NT2/D1 (cell line): ENCODE measurements around the gene MYPN.
A peak's percentile ranks its signal among the peaks of the same experiment; 100 is the strongest.
"Not testable (repeated sequence)": the region's sequence is repeated elsewhere in the genome, so short reads cannot be mapped to it uniquely, and the experiment has no call there.

Experiments
- DNase-seq: peaks from one replicate; pipeline ENCODE4 v3.0.0-alpha.2; 2011; ENCODE audit warnings: low read depth, low spot score
- H3K27me3 ChIP-seq: 2 replicates; pipeline ENCODE4 v1.6.0; 2011; ENCODE audit warnings: mild to moderate bottlenecking; ENCODE audit not compliant: insufficient read length, insufficient read depth
- H3K36me3 ChIP-seq: 2 replicates; pipeline ENCODE4 v1.6.1; 2011; ENCODE audit warnings: mild to moderate bottlenecking, low read length, mixed read lengths; ENCODE audit not compliant: insufficient read depth, insufficient read length
- H3K4me1 ChIP-seq: 2 replicates; pipeline ENCODE4 v1.5.1; 2011; ENCODE audit not compliant: insufficient read depth, insufficient read length
- H3K4me3 ChIP-seq: 2 replicates; pipeline ENCODE4 v1.5.1; 2011; ENCODE audit warnings: low read depth; ENCODE audit not compliant: insufficient read length
- H3K9ac ChIP-seq: 2 replicates; pipeline ENCODE4 v1.6.0; 2011; ENCODE audit warnings: low read depth; ENCODE audit not compliant: insufficient read length
- H3K9me3 ChIP-seq: 2 replicates; pipeline ENCODE4 v1.5.1; 2011; ENCODE audit warnings: mild to moderate bottlenecking, low read length; ENCODE audit not compliant: insufficient read depth
- SUZ12 ChIP-seq: IDR thresholded peaks from 2 replicates; pipeline ENCODE4 v1.6.1; 2011; ENCODE audit not compliant: insufficient read length, insufficient read depth; ENCODE audit errors: extremely low read depth
- YY1 ChIP-seq: IDR thresholded peaks from 2 replicates; pipeline ENCODE4 v1.6.1; 2011; ENCODE audit not compliant: insufficient read length, insufficient read depth
- ZNF274 ChIP-seq: IDR thresholded peaks from 2 replicates; pipeline ENCODE4 v1.6.1; 2011; ENCODE audit warnings: mild to moderate bottlenecking, low read depth, low read length

Gene MYPN

GRCh38 chr10:68188835-68189234 is 79.5 kb downstream of the MYPN start:
- no peaks in the 10 kb centered on the region for H3K36me3 ChIP-seq
- TF ChIP-seq SUZ12 (no peak), YY1 (no peak), ZNF274 (no peak)
- H3K27me3 ChIP-seq: no peaks in the 10 kb centered on the region
- no peak overlapping the region for H3K4me3 ChIP-seq
- no peaks in the 10 kb centered on the region for H3K9me3 ChIP-seq
- DNase-seq: no peak
- peaks cover 2% of the 10 kb centered on the region for H3K4me1 ChIP-seq
- H3K9ac ChIP-seq: no peak overlapping the region

DNA sequence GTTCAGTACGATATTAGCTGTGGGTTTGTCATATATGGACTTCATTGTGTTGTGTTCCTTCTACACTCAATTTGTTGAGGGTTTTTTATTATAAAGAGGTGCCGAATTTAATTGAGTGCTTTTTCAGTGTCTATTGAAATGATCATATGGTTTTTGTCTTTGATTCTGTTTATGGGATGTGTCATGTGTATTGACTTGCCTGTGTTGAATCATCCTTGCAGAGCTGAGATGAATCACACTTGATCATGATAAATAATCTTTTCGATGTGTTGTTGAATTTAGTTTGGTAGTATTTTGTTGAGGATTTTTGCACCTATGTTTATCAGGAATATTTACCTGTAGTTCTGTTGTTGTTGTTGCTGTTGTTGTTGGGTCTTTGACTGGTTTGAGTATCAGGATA is 82.8 kb downstream of the MYPN start:
- TF ChIP-seq SUZ12: no peak
- no peak for TF ChIP-seq ZNF274
- no peak for TF ChIP-seq YY1
- no peaks in the 10 kb centered on the region for H3K4me1 ChIP-seq
- no peaks in the 10 kb centered on the region for H3K36me3 ChIP-seq
- H3K9ac ChIP-seq: no peak overlapping the region
- H3K27me3 ChIP-seq: no peaks in the 10 kb centered on the region
- DNase-seq: no peak
- H3K4me3 ChIP-seq: no peak overlapping the region
- no peaks in the 10 kb centered on the region for H3K9me3 ChIP-seq

GRCh38 chr10:68194290-68194689 is 85.0 kb downstream of the MYPN start:
- TF ChIP-seq SUZ12 (no peak), ZNF274 (no peak), YY1 (no peak)
- H3K9ac ChIP-seq: no peak overlapping the region
- no peak for DNase-seq
- H3K27me3 ChIP-seq: no peaks in the 10 kb centered on the region
- H3K4me1 ChIP-seq: no peaks in the 10 kb centered on the region
- H3K36me3 ChIP-seq: no peaks in the 10 kb centered on the region
- H3K9me3 ChIP-seq: no peaks in the 10 kb centered on the region
- H3K4me3 ChIP-seq: no peak overlapping the region

DNA sequence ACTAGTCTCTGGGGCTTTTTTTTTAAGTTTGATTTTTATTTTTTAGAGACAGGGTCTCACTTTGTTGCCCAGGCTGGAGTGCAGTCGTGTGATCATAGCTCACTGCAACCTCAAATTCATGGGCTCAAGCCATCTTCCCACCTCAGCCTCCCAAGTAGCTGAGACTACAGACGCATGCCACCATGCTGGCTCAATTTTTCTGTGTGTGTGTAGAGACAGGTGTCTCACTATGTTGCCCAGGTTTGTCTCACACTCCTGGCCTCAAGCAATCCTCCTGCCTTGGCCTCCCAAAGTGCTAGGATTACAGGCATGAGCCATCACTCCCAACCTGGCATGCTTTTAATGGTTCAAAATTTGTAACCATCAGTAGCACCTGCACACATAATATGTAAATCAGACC is 86.5 kb downstream of the MYPN start:
- not testable (repeated sequence) for H3K9ac ChIP-seq, H3K36me3 ChIP-seq, H3K4me3 ChIP-seq, H3K9me3 ChIP-seq, H3K4me1 ChIP-seq, H3K27me3 ChIP-seq, DNase-seq

GRCh38 chr10:68196701-68197100 is 87.4 kb downstream of the MYPN start:
- Histone ChIP-seq H3K36me3 (no peaks in the 10 kb centered on the region), H3K9ac (no peak overlapping the region), H3K4me1 (no peaks in the 10 kb centered on the region), H3K4me3 (no peak overlapping the region), H3K27me3 (no peaks in the 10 kb centered on the region), H3K9me3 (no peaks in the 10 kb centered on the region)
- DNase-seq: no peak
- no peak for TF ChIP-seq SUZ12
- TF ChIP-seq YY1: no peak
- no peak for TF ChIP-seq ZNF274

- Histone ChIP-seq H3K27me3 (no peaks in the 10 kb centered on the region), H3K9me3 (no peaks in the 10 kb centered on the region), H3K4me3 (no peak overlapping the region), H3K4me1 (no peaks in the 10 kb centered on the region), H3K36me3 (no peaks in the 10 kb centered on the region), H3K9ac (no peak overlapping the region)
- no peak for DNase-seq
- TF ChIP-seq ZNF274 (no peak), YY1 (no peak), SUZ12 (no peak)
Measured at GRCh38 chr10:68202960-68203353, 93.7 kb downstream of the MYPN start.

- H3K4me1 ChIP-seq: no peaks in the 10 kb centered on the region
- H3K9ac ChIP-seq: peak overlapping the region; percentile 32
- TF ChIP-seq SUZ12 (no peak), YY1 (no peak), ZNF274 (no peak)
- H3K4me3 ChIP-seq: no peak overlapping the region
- no peaks in the 10 kb centered on the region for H3K27me3 ChIP-seq
- H3K9me3 ChIP-seq: no peaks in the 10 kb centered on the region
- no peaks in the 10 kb centered on the region for H3K36me3 ChIP-seq
- peak; percentile 76 for DNase-seq
Measured at GRCh38 chr10:68208424-68209042, 99.2 kb downstream of the MYPN start.

DNA sequence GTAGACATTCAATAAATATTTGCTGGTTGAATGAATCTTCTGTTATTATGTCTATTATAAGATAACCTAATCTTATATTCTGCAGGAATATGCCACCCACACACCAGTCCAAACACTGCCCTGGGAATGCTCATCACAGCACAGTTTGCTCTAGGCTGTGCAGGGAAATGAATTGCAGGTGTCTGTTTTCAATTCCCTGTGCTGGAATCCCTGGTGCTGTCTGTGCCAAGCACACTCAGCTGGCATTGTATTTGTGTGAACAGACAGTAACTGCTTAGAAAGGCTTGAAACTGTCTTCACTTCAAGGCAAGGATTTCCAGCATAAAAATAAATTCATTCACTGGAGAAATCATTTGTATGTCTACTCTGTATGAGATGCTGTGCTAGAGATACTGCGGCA is 102.4 kb downstream of the MYPN start:
- no peak for TF ChIP-seq YY1
- TF ChIP-seq SUZ12: no peak
- no peak for TF ChIP-seq ZNF274
- no peaks in the 10 kb centered on the region for H3K27me3 ChIP-seq
- H3K36me3 ChIP-seq: no peaks in the 10 kb centered on the region
- DNase-seq: no peak
- no peaks in the 10 kb centered on the region for H3K4me1 ChIP-seq
- no peak overlapping the region for H3K9ac ChIP-seq
- H3K4me3 ChIP-seq: no peak overlapping the region
- no peaks in the 10 kb centered on the region for H3K9me3 ChIP-seq
